HG03060 (cell line): ENCODE data around the gene AGBL5.

Experiments used
- ATAC-seq: cut with Tn5 transposase; IDR thresholded peaks from one replicate; pipeline ENCODE4 v1.9.1; 2021; ENCODE audit warnings: low read depth, moderate number of reproducible peaks; ENCODE audit not compliant: unreplicated experiment

AGBL5 gene

DNA sequence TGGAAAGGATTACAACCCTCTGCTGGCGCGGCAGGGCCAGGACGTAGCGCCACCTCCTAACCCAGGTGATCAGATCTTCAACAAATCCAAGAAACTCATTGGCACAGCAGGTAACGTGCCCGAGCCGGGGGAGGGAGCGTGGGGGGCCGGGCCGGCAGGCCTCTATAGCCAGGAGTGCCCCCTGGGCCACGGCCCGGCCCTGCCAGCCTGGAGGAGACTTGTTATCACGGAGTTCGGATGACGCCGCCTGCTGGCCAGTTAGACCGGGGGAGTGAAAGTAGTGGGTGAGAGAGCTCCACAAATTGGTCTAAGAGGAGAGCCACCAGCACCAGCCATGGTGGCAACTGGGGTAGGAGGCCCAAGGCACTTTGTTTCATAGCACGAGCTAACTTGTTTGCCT is 27.3 kb upstream of the AGBL5 start:
- no peak for ATAC-seq

DNA sequence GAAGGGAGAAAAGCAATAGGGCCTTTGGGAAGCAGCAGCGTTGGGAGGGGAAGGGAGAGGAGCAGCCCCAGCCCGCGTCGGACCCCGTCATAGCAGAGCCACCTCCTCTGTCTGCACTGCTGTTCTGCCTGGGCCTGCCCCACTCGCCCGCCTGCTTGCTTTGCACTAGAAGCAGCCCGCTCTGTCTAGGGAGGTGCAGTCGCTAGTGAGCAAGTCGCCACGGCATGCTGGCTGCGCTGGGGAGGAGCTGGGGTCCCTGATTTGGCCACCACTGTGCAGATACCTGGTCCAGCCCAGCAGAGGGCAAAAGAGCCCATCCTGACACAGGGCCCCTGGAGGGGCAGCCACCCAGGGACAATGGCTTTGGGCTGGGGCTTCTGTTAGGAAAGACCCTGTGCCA is 26.7 kb upstream of the AGBL5 start:
- ATAC-seq: no peak

- ATAC-seq: no peak
These were observed 26.1 kb upstream of the AGBL5 start for GRCh38 chr2:27025281-27025800.

GRCh38 chr2:27025861-27026851 is 25.3 kb upstream of the AGBL5 start:
- no peak for ATAC-seq

DNA sequence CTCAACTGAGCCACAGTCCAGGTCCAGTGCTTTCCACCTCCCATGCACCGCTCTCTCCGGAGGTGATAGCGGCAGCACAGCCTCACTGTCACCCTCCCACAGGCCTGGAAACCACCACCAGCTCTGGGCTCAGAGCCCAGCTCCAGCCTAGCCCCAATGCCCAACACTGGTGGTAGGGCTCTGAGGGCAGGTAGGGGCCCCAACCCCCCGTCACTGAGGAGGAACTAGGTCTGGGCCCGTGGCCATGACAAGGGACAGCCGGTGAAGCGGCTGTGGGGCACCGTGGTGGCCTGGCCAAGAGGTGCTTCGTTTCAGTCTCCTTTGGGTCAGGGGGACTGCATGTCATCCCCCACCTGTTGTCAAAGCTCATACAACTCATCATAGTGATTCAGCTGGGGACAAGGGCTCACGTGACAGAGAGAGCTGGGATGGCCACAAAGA is 24.2 kb upstream of the AGBL5 start:
- ATAC-seq: no peak

DNA sequence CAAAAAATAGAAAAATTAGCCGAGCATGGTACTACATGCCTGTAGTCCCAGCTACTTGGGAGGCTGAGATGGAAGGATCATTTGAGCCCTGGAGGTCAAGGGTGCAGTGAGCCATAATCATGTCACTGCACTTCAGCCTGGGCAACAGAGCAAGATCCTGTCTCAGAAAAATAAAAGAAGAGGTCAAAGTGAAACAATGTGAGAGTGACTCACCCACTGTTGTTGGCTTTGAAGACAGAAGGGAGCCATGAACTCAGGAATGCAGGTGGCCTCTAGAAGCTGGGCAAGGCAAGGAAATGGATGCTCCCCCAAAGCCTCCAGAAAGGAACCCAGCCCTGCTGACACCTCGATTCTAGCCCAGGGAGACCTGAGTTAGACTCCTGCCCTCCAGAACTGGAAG is 22.4 kb upstream of the AGBL5 start:
- no peak for ATAC-seq

GRCh38 chr2:27032495-27033252 is 18.8 kb upstream of the AGBL5 start, which contains the start of gene TMEM214:
TSS of gene TMEM214 (plus strand) at chr2:27032965. CDS start at chr2:27033016, 51 bp downstream.
- peak; percentile 64 for ATAC-seq

DNA sequence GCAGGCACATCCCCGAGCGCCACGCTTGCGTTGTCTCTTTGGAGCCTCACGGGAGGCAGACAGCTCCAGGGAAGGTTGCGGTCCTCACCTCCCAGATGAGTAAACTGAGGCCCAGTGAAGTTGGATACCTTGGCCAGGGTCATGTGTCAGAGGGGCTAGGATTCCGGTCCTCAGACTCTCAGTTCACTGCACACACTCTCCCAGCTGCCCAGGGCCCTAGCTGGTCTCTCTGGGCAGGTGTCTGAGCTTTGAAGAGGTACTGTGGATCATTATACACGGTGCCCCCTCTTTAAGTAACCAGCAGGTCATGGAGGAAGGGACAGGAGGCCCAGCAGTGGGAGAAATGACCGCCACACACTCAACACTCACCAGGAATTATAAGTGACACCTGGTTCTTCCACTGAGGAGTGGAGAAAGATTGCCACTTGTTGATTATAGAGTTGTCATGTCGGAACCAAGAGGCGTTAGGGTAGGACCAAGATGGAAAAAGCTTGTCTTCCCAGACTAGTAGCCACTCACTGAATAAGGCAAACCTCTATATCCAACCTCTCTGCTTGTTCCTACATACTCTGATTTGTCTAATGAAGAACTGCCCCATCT is 18.1 kb upstream of the AGBL5 start:
- no peak for ATAC-seq

GRCh38 chr2:27038012-27038411 is 13.5 kb upstream of the AGBL5 start:
- ATAC-seq: no peak

- ATAC-seq: no peak
These were observed 12.7 kb upstream of the AGBL5 start for GRCh38 chr2:27038631-27039339.

GRCh38 chr2:27039426-27039825 is 12.0 kb upstream of the AGBL5 start:
- ATAC-seq: no peak

GRCh38 chr2:27039871-27040270 is 11.6 kb upstream of the AGBL5 start:
- no peak for ATAC-seq

- no peak for ATAC-seq
These were observed 11.2 kb upstream of the AGBL5 start for GRCh38 chr2:27040282-27040681.

- peak; percentile 25 for ATAC-seq
These were observed 9.7 kb upstream of the AGBL5 start for GRCh38 chr2:27041752-27042151.

DNA sequence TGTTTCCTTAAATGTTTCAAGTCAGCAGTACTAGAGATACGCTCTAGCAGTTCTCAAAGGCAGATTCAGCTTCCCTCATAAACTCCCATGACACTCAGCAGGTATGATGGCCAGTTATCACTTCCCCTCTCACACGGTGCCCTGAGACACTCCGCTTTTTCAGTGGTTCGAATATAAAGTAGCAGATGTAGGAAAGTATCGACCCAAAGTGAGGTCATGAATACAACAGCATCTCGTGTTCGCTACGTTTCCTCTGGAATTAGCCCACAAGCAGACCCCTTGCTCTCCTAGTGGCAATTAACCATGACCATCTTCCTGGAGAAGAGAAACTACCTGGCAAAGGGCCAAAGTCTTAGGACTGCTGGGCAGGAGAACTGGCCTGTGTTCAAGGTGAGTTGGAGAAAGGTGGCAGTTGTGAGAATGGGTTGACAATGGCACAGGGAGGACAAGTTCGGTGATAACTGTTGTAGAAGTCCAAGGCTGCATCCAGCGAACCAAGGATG is 9.3 kb upstream of the AGBL5 start:
- peak; percentile 53 for ATAC-seq

- no peak for ATAC-seq
These were observed 8.4 kb upstream of the AGBL5 start for GRCh38 chr2:27042985-27043634.

DNA sequence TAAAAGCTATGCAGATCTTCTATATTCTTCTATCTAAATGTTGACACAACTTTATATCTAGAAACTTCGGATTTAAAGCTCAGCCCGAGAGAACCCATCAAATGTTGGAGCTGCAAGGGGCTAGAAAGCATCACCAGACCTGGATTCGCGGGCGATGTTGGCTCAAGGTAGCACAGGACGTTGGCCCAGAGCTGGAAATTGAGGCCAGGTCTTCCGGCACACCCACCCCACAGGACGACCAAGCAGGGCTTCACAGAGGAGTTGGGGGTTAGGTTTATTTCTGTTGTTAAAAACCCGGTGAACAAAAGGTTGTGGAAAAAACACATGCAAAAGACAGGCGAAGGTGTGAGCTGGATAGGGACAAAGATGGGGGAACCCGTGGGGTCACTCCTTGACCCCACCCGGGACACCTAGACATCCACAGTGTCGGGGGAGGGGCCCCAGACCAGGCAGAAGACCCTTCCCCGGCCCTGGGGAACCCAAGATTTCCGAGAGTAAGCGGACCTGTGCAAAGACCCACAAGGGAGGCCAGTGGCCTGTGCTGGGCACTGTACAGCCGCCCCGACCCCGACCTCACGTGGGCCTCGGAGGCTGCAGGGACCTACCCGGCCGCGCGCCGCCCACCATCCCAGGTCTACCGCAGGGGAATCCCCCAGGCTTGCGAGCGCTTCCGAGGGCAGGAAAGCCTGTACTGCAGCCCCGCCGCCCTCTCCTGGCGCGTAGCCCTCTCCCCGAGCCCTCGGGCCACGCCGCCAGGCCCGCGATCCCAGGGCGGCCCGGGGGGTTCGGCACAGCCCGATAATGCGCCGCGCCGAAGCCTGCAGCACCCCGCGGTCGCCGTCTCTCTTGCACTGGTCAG is 1.8 kb upstream of the AGBL5 start:
- no peak for ATAC-seq

DNA sequence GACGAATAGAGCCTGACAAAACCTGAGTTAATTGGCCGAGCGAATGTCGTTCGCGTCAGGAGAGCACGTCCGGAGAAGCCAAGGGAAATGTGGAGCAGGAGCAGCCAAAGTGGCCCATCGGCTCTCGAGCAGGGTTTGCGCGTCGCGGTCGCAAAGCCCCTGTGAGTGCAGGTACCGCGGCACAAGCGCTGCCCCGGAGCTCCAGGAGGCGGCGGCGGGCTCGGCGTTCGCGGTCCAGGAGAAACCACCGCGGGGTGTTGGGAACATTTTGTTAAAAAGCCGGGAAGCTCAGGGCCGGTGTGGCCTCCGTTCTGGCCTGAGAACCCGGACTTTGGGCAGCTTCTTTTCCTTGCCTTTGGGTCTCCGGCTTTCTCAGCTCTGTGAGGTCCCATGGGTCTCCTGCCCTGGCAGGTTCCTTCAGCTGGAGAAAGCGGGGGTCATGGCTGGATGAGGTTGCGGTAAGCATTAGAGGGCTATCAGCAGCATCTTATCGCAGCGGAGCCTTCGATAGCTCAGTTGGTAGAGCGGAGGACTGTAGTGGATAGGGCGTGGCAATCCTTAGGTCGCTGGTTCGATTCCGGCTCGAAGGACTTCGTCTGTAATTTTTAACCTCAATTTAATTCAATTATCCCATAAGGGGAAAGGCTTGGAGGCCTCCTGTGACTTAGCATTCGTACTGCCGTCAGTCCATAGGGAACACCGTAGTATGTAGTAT is 1.0 kb upstream of the AGBL5 start:
- ATAC-seq: peak; percentile 44
